ENCODE results near the gene RPGRIP1.
A peak's percentile ranks its signal among the peaks of the same experiment; 100 is the strongest.

The RPGRIP1 gene

GRCh38 chr14:21261824-21262223 lies 18.1 kb upstream of the RPGRIP1 start:
- TF ChIP-seq EZH2phosphoT487 (IDR thresholded peaks at IDR 0.05; ENCODE audit: borderline replicate concordance, low read length), result no peak
- TF ChIP-seq CTCF (IDR thresholded peaks at IDR 0.05; ENCODE audit: low read depth, low read length, poor library complexity, severe bottlenecking), result no peak
- peaks cover 52% of the 10 kb centered on the region for H3F3A ChIP-seq (ENCODE audit: control insufficient read depth, insufficient read depth)
- H4K20me1 ChIP-seq (ENCODE audit: control insufficient read depth, insufficient read depth, low read depth, low read length), result peaks cover 66% of the 10 kb centered on the region
- H3K27me3 ChIP-seq (ENCODE audit: control insufficient read depth, low read length), result no peaks in the 10 kb centered on the region
- H3K36me3 ChIP-seq (ENCODE audit: control insufficient read depth, low read length), result peaks cover 94% of the 10 kb centered on the region
- no peak overlapping the region for H3K4me3 ChIP-seq (ENCODE audit: low read length)
- peak overlapping the region; percentile 41 for H3K4me2 ChIP-seq (ENCODE audit: low read length)
- no peaks in the 10 kb centered on the region for H3K9me2 ChIP-seq (replicated peaks; ENCODE audit: control insufficient read depth, low read length)
- peaks cover 100% of the 10 kb centered on the region for H3K79me2 ChIP-seq (ENCODE audit: control insufficient read depth, low read length)
- H3K4me1 ChIP-seq (ENCODE audit: control insufficient read depth, low read length), result peaks cover 67% of the 10 kb centered on the region
- no peak overlapping the region for H3K27ac ChIP-seq (ENCODE audit: low read depth, low read length)
- no peaks in the 10 kb centered on the region for H3K9me3 ChIP-seq (ENCODE audit: control insufficient read depth, insufficient read depth, low read length)

GRCh38 chr14:21262410-21262809 lies 17.5 kb upstream of the RPGRIP1 start:
- H3K27ac ChIP-seq (ENCODE audit: low read depth, low read length), result no peak overlapping the region
- no peaks in the 10 kb centered on the region for H3K9me2 ChIP-seq (replicated peaks; ENCODE audit: control insufficient read depth, low read length)
- H3K4me2 ChIP-seq (ENCODE audit: low read length), result peak overlapping the region; percentile 41
- H3K4me1 ChIP-seq (ENCODE audit: control insufficient read depth, low read length), result peaks cover 64% of the 10 kb centered on the region
- H3K79me2 ChIP-seq (ENCODE audit: control insufficient read depth, low read length), result peaks cover 100% of the 10 kb centered on the region
- H4K20me1 ChIP-seq (ENCODE audit: control insufficient read depth, insufficient read depth, low read depth, low read length), result peaks cover 62% of the 10 kb centered on the region
- no peak for TF ChIP-seq EZH2phosphoT487 (IDR thresholded peaks at IDR 0.05; ENCODE audit: borderline replicate concordance, low read length)
- no peak for TF ChIP-seq CTCF (IDR thresholded peaks at IDR 0.05; ENCODE audit: low read depth, low read length, poor library complexity, severe bottlenecking)
- no peaks in the 10 kb centered on the region for H3K9me3 ChIP-seq (ENCODE audit: control insufficient read depth, insufficient read depth, low read length)
- 0 out of 2 replicates have a peak overlapping the region, but pooled peaks have one; percentile 23 for H3K4me3 ChIP-seq (ENCODE audit: low read length)
- peaks cover 94% of the 10 kb centered on the region for H3K36me3 ChIP-seq (ENCODE audit: control insufficient read depth, low read length)
- H3F3A ChIP-seq (ENCODE audit: control insufficient read depth, insufficient read depth), result peaks cover 48% of the 10 kb centered on the region
- H3K27me3 ChIP-seq (ENCODE audit: control insufficient read depth, low read length), result no peaks in the 10 kb centered on the region

- Histone ChIP-seq H3K4me2 (ENCODE audit: low read length) (peak overlapping the region; percentile 86), H3K4me3 (ENCODE audit: low read length) (peak overlapping the region; percentile 92), H3K27ac (ENCODE audit: low read depth, low read length) (peak overlapping the region; percentile 1; the same call in 1 of the 2 replicates), H3K9me2 (replicated peaks; ENCODE audit: control insufficient read depth, low read length) (no peaks in the 10 kb centered on the region), H3K79me2 (ENCODE audit: control insufficient read depth, low read length) (peaks cover 100% of the 10 kb centered on the region), H3K27me3 (ENCODE audit: control insufficient read depth, low read length) (no peaks in the 10 kb centered on the region), H3K36me3 (ENCODE audit: control insufficient read depth, low read length) (peaks cover 95% of the 10 kb centered on the region), H3F3A (ENCODE audit: control insufficient read depth, insufficient read depth) (peaks cover 54% of the 10 kb centered on the region), H4K20me1 (ENCODE audit: control insufficient read depth, insufficient read depth, low read depth, low read length) (peaks cover 64% of the 10 kb centered on the region), H3K4me1 (ENCODE audit: control insufficient read depth, low read length) (peaks cover 62% of the 10 kb centered on the region), H3K9me3 (ENCODE audit: control insufficient read depth, insufficient read depth, low read length) (no peaks in the 10 kb centered on the region)
- no peak for TF ChIP-seq EZH2phosphoT487 (IDR thresholded peaks at IDR 0.05; ENCODE audit: borderline replicate concordance, low read length)
- no peak for TF ChIP-seq CTCF (IDR thresholded peaks at IDR 0.05; ENCODE audit: low read depth, low read length, poor library complexity, severe bottlenecking)
Measured at GRCh38 chr14:21263284-21264024, 16.4 kb upstream of the RPGRIP1 start.

All from DOHH2 (cell line).